ENCODE data around the gene WDR47.
"Not testable (repeated sequence)": the region's sequence is repeated elsewhere in the genome, so short reads cannot be mapped to it uniquely, and the experiment has no call there.

Gene WDR47

GRCh38 chr1:108951242-108951641 is 90.7 kb downstream of the WDR47 start:
- H3K27me3 ChIP-seq (ENCODE audit: control insufficient read depth, insufficient read depth, low read length, poor library complexity, severe bottlenecking): no peaks in the 10 kb centered on the region
- 93 to 94% methylated on average over 3 of the region's 3 CpGs for WGBS, 2 experiments
- H3K9me3 ChIP-seq (ENCODE audit: control insufficient read depth, low read length): no peaks in the 10 kb centered on the region
- no peak overlapping the region for H3K4me3 ChIP-seq (ENCODE audit: insufficient read depth, low read depth, low read length)
- H3K27ac ChIP-seq (ENCODE audit: insufficient read depth, low read depth, low read length, poor library complexity, severe bottlenecking): no peak overlapping the region
- H3K36me3 ChIP-seq (ENCODE audit: control insufficient read depth, insufficient read depth, low read length): peaks cover 4% of the 10 kb centered on the region
- peaks cover 5% of the 10 kb centered on the region for H3K4me1 ChIP-seq (ENCODE audit: control insufficient read depth, insufficient read depth, low read length)

- Histone ChIP-seq H3K9me3 (ENCODE audit: control insufficient read depth, low read length) (no peaks in the 10 kb centered on the region), H3K4me1 (ENCODE audit: control insufficient read depth, insufficient read depth, low read length) (peaks cover 5% of the 10 kb centered on the region), H3K36me3 (ENCODE audit: control insufficient read depth, insufficient read depth, low read length) (peaks cover 4% of the 10 kb centered on the region), H3K4me3 (ENCODE audit: insufficient read depth, low read depth, low read length) (no peak overlapping the region), H3K27me3 (ENCODE audit: control insufficient read depth, insufficient read depth, low read length, poor library complexity, severe bottlenecking) (no peaks in the 10 kb centered on the region), H3K27ac (ENCODE audit: insufficient read depth, low read depth, low read length, poor library complexity, severe bottlenecking) (no peak overlapping the region)
- WGBS, 2 experiments: 78 to 84% methylated on average over 3 to 4 of the region's 4 CpGs
These were observed 92.9 kb downstream of the WDR47 start for GRCh38 chr1:108949044-108949443.

GRCh38 chr1:108947871-108948525 is 93.9 kb downstream of the WDR47 start:
- no peak overlapping the region for H3K4me3 ChIP-seq (ENCODE audit: insufficient read depth, low read depth, low read length)
- peaks cover 7% of the 10 kb centered on the region for H3K36me3 ChIP-seq (ENCODE audit: control insufficient read depth, insufficient read depth, low read length)
- no peak overlapping the region for H3K27ac ChIP-seq (ENCODE audit: insufficient read depth, low read depth, low read length, poor library complexity, severe bottlenecking)
- WGBS, 2 experiments: 10 to 13% methylated on average over 6 of the region's 6 CpGs
- H3K4me1 ChIP-seq (ENCODE audit: control insufficient read depth, insufficient read depth, low read length): peaks cover 5% of the 10 kb centered on the region
- no peaks in the 10 kb centered on the region for H3K9me3 ChIP-seq (ENCODE audit: control insufficient read depth, low read length)
- no peaks in the 10 kb centered on the region for H3K27me3 ChIP-seq (ENCODE audit: control insufficient read depth, insufficient read depth, low read length, poor library complexity, severe bottlenecking)

GRCh38 chr1:108936170-108936569 is 105.7 kb downstream of the WDR47 start:
- 92 to 95% methylated on average over 7 to 8 of the region's 9 CpGs for WGBS, 2 experiments
- Histone ChIP-seq H3K27me3 (ENCODE audit: control insufficient read depth, insufficient read depth, low read length, poor library complexity, severe bottlenecking) (no peaks in the 10 kb centered on the region), H3K27ac (ENCODE audit: insufficient read depth, low read depth, low read length, poor library complexity, severe bottlenecking) (no peak overlapping the region), H3K4me1 (ENCODE audit: control insufficient read depth, insufficient read depth, low read length) (no peaks in the 10 kb centered on the region), H3K36me3 (ENCODE audit: control insufficient read depth, insufficient read depth, low read length) (peaks cover 25% of the 10 kb centered on the region), H3K9me3 (ENCODE audit: control insufficient read depth, low read length) (no peaks in the 10 kb centered on the region), H3K4me3 (ENCODE audit: insufficient read depth, low read depth, low read length) (no peak overlapping the region)

GRCh38 chr1:108933944-108934343 is 108.0 kb downstream of the WDR47 start:
- no peaks in the 10 kb centered on the region for H3K4me1 ChIP-seq (ENCODE audit: control insufficient read depth, insufficient read depth, low read length)
- no peak overlapping the region for H3K27ac ChIP-seq (ENCODE audit: insufficient read depth, low read depth, low read length, poor library complexity, severe bottlenecking)
- no peaks in the 10 kb centered on the region for H3K9me3 ChIP-seq (ENCODE audit: control insufficient read depth, low read length)
- WGBS, 2 experiments: 89 to 97% methylated on average over 5 of the region's 5 CpGs
- no peak overlapping the region for H3K4me3 ChIP-seq (ENCODE audit: insufficient read depth, low read depth, low read length)
- peaks cover 25% of the 10 kb centered on the region for H3K36me3 ChIP-seq (ENCODE audit: control insufficient read depth, insufficient read depth, low read length)
- H3K27me3 ChIP-seq (ENCODE audit: control insufficient read depth, insufficient read depth, low read length, poor library complexity, severe bottlenecking): no peaks in the 10 kb centered on the region

GRCh38 chr1:108927565-108927964 is 114.3 kb downstream of the WDR47 start:
- H3K4me1 ChIP-seq (ENCODE audit: control insufficient read depth, insufficient read depth, low read length); H3K4me3 ChIP-seq (ENCODE audit: insufficient read depth, low read depth, low read length); H3K27me3 ChIP-seq (ENCODE audit: control insufficient read depth, insufficient read depth, low read length, poor library complexity, severe bottlenecking); H3K9me3 ChIP-seq (ENCODE audit: control insufficient read depth, low read length); H3K27ac ChIP-seq (ENCODE audit: insufficient read depth, low read depth, low read length, poor library complexity, severe bottlenecking): not testable (repeated sequence)
- peaks cover 11% of the 10 kb centered on the region for H3K36me3 ChIP-seq (ENCODE audit: control insufficient read depth, insufficient read depth, low read length)
- 97 to 100% methylated on average over 1 of the region's 1 CpG for WGBS, 2 experiments

- Histone ChIP-seq H3K4me1 (ENCODE audit: control insufficient read depth, insufficient read depth, low read length) (no peaks in the 10 kb centered on the region), H3K27ac (ENCODE audit: insufficient read depth, low read depth, low read length, poor library complexity, severe bottlenecking) (no peak overlapping the region), H3K36me3 (ENCODE audit: control insufficient read depth, insufficient read depth, low read length) (peaks cover 11% of the 10 kb centered on the region), H3K9me3 (ENCODE audit: control insufficient read depth, low read length) (no peaks in the 10 kb centered on the region), H3K4me3 (ENCODE audit: insufficient read depth, low read depth, low read length) (no peak overlapping the region), H3K27me3 (ENCODE audit: control insufficient read depth, insufficient read depth, low read length, poor library complexity, severe bottlenecking) (no peaks in the 10 kb centered on the region)
- 93 to 98% methylated on average over 2 of the region's 2 CpGs for WGBS, 2 experiments
These were observed 116.0 kb downstream of the WDR47 start for GRCh38 chr1:108925920-108926319.

Data from ectodermal cell (in vitro differentiated cells).